Measurements from ENCODE around the gene CCDC127.

CCDC127 gene

DNA sequence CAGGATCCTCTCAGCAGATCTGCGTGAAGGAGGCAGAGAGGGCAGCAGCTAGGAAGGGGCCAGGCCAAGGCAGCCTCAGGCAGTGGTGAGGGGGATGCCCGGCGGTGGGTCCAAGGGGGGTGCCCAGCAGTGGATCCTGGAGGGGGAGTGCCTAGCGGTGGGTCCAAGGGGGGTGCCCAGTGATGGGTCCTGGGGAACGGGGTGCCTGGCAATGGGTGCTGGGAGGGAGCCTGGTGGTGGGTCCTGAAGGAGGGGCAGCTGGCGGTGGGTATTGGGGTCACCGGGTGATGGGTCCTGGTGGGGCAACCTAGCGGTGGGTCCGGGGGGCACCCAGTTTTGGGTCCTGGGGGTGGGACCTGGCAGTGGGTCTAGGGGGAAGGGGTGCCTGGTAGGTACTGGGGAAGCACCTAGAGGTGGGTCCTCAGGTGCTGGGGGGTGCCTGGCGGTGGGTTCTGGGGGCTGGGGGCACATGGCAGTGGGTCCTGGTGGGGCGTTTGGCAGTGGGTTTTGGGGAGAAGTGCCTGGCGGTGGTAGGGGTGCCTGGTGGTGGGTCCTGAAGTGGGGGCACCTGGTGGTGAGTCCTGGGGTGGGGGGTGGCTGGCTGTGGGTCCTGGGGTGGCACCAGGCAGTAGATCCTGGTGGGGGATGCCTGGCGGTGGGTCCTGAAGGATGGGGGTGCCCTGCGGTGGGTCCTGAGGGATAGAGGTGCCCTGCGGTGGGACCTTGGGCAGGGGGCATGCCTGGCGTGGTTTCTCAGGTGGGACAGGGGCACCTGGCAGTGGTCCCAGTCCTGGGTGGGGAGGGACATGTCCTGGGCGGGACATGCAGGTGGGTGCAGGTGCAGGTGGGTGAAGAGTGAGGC lies 24.8 kb downstream of the CCDC127 start:
- no peak for DNase-seq (ENCODE audit: low read depth, low spot score)
- no peak overlapping the region for H3K4me3 ChIP-seq (ENCODE audit: low read length)

DNA sequence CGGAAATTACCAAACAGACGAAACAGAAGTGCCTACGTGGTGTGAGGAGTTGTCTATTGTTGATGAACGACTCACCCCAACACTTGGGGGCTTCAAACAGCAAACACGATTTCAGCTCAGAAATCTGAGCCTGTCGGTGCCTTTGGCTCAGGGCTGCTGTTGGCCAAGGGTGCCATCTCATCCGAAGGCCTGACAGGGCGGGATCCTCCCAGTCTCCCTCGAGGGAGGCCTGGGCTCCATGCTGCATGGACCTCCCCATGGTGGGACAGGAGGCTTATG lies 25.3 kb downstream of the CCDC127 start:
- no peak overlapping the region for H3K4me3 ChIP-seq (ENCODE audit: low read length)
- no peak for DNase-seq (ENCODE audit: low read depth, low spot score)

DNA sequence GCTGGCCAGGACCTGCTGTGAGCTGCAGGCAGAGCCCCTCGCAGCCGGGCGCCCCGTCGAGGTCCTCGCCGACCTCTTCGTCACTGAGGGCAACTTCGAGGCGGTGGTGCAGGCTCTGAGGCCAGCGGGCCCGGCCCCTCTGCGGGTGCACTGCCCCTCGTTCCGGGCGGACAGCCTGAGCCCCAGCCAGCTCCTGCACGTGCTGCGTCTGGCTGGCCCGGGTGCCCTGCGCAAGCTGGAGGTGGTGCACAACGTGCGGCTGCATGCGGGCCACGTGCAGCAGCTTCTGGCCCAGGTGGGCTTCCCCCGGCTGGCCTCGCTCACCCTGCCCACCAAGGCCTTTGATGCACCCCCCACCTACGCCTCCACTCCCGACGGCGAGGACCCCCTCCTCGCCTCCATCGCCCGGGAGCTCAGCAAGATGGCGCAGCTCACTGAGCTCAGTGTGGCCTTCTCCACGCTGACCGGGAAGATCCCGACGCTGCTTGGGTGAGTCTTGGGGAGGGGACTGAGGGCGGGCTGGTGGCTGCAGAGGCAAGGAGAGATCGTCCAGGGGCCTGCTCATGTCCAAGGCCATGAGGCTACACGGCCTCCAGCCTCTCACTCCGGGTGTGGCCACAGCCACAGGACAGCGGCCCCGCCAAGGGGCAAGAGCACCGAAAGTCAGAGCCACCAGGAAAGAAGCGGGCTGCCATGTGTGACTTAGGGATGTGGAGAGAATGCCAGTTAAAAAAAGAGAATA lies 25.8 kb downstream of the CCDC127 start:
- DNase-seq (ENCODE audit: low read depth, low spot score) = no peak
- H3K4me3 ChIP-seq (ENCODE audit: low read length) = no peak overlapping the region

DNA sequence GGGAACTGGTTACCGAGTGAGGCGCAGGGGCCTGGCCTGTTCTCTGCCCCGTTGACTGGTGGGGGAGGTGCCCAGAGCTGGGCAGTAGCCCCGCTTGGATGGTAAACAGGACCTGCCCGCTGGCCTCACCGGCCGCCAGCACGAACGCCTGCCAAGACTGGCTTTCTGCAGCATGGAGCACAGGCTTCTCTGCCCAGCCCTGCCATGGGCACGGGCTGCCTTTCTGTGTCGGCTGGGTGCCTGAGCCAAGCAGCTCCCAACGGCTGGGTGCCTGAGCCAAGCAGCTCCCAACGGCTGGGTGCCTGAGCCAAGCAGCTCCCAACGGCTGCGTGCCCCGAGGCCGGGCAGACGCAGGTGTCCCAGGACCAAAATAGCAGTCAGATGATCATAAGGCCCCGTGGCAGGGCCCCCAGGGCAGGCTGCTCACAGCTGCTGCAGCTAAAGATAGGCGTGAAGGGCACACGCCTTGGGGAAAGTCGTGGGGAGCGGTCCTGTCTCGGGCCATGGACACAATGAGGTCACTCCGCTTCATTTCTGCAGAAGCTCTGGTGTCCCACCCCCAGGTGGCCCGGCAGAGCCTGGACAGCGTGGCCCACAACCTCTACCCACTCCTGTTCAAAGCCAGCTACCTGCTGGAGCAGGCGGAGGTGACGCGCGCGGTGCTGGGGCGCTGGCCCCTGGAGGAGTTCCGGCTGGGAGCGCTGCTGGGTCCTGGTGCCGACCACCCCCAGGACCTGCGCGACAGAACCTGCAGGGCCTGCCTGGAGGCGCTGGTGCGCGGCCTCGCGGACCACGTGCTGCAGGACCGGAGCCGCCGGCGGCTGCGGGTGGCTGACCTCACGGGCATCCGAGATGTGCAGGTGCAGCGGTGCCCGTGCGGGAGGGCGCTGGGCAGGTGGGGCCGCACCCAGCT lies 26.7 kb downstream of the CCDC127 start, which contains the start of gene LRRC14B:
TSS of gene LRRC14B (plus strand) at position 460 of the 913 bp plus-strand sequence. CDS start at position 504, 44 bp downstream.
- DNase-seq (ENCODE audit: low read depth, low spot score) = no peak
- H3K4me3 ChIP-seq (ENCODE audit: low read length) = no peak within 1 kb of the TSS

DNA sequence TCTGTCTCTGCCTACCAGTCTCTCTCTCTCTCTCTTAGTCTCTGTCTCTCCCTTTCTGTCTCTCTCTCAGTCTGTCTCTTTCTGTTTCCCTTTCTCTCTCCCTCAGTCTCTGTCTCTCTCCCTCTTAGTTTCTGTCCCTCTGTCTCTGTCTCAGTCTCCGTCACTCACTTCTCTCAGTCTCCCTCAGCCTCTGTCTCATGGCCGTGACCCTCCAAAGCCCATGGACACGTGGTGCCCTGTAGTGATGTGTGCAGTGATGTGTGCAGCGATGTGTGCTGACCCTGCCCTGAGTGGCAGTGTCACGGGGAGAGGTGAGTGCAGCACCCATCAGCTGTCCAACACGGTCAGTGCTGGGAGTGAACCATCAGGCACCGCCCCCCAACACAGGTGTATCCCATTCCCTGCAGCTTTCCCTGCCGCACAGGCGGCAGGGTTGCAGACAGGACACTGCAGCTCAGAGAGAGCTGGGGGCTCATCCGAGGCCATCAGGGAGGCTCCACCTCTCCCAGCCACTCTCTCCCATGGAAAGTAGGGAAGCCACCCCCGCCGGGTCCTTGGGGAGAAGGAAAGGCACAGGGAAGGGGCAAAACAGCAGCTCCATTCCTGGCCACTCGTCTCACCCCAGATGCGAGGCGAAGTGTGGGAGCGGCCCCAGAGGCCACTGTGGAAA lies 27.5 kb downstream of the CCDC127 start:
- DNase-seq (ENCODE audit: low read depth, low spot score) = no peak
- H3K4me3 ChIP-seq (ENCODE audit: low read length) = no peak overlapping the region

DNA sequence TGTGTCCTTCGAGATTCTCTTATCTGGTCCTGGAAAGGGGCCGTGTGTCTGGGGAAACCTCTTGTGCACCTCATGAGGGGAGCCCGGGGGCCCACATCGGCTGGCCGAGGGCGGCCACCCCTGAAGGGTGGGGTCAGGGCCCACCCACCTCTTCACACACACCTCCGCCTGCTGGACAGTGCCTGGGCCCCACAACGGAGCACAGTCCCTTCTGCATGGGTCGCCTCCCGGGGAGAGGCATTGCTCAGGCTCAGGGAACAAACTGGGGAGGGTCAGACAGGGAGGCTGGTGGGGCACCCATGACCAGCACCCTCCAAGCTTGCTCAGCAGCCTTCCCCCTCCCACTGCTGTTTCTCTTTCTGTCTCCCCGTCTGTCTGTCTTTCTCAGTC lies 28.0 kb downstream of the CCDC127 start:
- no peak overlapping the region for H3K4me3 ChIP-seq (ENCODE audit: low read length)
- DNase-seq (ENCODE audit: low read depth, low spot score) = no peak

DNA sequence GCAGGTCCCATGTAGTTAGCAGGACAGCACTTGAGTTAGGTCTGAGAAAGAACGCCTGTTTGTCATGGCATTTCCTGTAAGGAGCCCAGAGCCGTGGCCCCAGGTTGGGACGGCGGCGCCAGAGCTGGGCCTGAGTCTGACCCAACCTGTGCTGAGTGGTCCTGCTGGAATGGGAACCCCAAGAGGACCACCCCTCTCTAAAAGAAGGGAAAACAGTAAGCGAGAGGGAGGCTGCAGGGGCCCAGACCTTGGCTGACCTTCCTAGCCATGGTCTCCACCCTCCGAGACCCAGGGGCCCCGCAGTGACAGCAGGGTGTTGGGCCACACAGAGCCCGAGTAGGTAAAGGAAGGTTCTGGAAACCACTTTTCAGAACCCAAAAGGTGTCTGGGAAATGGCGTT lies 28.5 kb downstream of the CCDC127 start:
- no peak overlapping the region for H3K4me3 ChIP-seq (ENCODE audit: low read length)
- no peak for DNase-seq (ENCODE audit: low read depth, low spot score)

DNA sequence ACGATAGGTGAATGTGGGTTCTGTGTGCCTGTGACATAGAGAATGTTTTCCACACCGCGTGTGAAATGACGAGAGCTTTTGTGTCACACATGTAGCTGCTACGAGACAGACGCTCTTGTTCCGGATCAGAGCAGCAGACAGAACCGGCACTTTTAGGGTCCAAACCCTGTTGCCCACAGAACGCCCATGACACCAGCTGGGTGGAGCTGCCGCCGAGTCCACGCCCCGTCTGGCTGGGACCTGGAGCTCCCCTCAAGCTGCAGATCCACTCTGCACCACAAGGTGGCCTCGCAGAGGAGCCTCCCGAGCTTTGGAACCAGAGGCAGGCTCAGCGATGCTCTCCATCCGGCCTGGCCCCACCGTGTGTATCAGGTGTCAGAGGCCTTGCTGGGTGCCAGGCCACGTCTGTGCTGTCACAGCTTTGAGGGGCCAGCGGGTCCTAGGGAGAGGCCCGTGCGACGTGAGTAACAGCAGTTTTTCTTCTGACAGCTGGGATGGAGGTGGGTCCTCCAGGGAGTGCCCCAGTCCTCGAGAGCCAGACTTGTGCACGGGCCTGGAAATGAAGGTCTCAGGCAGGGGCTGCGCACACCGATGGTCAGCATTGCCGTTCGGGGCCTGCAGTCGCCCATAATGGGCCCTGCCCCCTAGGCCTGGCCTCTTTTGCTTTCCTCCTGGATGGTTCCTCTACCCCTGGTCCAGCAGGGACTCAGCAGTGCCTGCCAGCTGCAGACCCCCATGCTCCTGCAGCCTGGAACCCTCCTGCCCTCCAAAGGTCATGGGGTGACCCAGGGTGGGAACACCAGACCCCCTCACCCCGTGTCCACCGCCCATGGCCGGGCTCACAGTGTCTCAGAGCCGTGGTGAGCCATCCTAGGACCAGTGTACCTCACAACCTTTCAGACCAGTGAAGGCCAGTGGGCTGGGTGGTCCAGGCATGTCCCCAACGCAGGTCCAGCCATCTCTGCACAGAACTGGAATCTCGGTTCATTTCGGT lies 29.2 kb downstream of the CCDC127 start:
- DNase-seq (ENCODE audit: low read depth, low spot score) = peak; percentile 71
- H3K4me3 ChIP-seq (ENCODE audit: low read length) = no peak overlapping the region

DNA sequence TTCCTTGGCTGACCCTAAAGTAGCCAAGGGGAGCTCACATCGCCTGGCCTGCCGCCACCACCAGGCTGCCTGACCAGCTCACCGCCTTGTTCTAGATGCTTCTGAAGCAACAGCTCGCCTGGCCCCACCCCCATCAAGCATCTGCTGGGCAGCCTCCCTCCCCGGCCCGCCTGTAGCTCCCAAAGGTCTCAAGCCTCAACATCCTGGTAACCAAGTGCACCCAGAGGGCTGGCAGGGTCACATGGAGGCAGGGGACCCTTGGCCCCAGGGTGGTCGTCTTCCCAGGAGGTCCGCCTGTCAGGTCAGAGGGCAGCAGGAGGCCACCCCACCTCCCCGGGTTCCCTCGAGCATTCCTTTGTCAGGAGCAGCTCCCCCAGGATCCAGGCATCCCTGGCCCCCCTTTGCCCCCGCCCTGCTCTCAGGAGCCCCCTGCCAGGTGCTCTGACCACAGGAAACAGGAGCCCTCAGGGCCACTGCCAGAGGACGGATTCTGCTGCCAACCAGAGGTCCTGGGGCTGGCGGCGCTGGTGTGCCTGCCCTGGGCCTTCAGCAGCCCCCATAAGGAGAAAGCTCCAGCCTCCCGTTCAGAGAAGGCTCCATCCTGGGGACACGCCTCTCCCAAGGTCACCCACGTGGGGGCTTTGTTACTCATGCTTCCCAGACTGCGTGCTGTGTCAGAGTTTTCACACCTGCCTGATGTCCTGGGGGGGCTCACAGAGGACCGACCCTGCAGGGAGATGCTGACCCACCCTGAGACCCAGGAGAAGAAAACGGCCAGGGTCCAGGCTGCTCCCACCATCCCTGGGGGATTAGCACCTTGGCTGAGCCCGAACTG lies 30.1 kb downstream of the CCDC127 start:
- H3K4me3 ChIP-seq (ENCODE audit: low read length) = no peak overlapping the region
- DNase-seq (ENCODE audit: low read depth, low spot score) = no peak

DNA sequence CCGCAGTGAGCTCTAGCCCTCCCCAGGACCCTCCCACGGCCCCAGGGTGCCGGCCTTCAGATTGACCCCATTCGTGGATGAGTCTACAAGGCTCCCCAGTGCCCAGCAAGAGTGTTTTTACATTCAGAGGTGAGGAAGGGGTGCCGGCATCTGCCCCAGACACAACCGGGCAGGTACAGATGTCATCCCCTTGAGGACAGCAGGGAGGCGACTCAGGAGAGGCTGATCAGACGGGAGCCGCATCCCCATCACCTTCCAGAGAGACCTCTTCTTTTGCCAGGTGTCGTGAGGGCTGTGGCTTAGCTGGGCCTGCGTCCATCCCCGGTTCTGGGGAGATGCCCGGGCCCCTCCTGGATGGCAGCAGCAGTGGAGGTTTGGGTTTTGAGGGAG lies 30.9 kb downstream of the CCDC127 start:
- no peak overlapping the region for H3K4me3 ChIP-seq (ENCODE audit: low read length)
- no peak for DNase-seq (ENCODE audit: low read depth, low spot score)

DNA sequence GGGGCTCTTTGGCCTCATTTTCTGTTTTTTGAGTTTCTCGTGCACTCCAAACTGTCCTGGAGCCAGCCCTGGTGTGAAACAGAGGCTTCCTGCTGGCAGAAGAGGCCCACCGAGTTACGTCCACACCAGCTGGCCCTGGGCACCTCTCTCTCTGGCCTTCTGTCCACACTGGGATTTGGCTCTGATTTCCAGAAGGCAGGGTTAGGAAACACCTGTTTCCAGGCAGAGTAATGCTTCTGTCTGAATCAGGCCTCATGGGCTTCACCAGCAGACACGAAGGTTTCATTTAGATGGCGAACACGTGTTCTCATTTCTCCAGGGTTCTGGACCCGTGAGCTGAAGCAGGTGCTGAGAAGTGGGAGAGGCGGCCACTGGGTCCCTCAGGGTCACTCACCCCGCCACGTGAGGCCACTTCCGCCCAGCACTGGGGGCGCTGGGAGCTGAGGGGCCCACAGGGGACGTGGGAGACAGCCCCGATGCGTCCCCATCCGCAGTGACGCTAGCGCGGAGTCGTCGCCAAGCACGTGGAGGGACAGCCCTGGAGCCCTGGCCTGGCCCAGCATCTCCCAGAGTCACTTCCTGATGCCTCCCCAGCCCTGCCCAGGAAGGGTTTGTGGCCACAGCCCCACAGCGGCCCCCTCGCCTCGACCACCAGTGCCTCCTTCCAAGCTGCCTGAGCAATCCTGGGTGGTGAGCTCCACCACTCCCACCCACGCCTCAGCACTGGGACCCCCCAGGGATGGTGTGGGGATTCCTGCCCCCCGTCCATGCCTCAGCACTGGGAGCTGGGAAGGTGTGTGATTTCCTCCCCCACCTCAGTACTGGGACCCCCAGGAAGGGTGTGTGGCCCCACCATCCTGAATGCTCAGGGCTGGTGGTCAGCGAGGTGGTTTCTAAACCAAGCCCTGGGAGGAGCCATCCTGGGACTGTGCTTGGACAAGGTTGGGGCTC lies 31.6 kb downstream of the CCDC127 start:
- DNase-seq (ENCODE audit: low read depth, low spot score) = no peak
- no peak overlapping the region for H3K4me3 ChIP-seq (ENCODE audit: low read length)

DNA sequence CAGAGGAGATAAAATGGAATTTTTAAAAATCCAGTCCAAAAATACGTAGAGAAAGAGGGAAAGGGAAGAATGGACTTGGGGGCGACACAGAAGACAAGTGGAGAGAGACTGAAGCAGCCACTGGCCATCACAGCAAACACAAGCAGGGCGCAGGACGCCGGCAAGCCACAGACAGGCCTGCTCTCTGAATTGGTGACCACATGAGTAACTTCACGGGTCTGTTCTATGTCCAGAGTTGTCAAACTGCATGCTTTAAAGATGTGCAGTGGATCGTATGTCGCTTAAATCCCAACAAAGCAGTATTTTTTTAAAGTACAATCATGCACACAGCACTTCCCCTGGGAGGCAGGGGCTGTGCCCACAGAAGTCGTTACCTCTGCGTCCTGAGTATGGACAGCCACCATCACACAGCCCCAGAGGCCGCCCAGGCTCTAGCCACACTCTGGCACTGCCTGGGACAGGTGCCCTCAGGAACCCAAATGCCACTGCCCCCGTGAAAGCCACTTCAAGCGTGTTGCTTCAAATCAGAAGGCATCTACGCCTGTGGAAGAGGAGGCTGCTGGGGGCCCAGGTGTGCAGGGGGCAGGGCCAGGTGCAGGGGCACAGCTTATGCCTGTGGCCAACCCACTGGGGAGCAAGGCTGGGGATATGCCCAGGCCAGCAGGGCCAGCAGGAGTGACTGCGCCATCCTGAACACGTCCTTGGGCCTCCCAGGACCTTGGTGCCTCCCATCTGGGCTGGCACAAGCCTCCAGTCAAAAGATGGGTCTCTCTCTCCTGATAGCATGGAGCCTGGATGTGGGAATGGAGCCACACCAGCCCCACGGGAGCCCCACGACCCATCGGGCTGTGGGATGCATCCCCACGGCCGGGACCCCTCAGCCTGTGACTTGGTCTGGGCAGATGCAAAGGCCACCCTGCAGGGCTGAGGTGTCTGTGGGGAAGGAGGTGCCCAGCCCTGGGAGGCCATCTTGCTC lies 32.6 kb downstream of the CCDC127 start:
- H3K4me3 ChIP-seq (ENCODE audit: low read length) = no peak overlapping the region
- no peak for DNase-seq (ENCODE audit: low read depth, low spot score)

DNA sequence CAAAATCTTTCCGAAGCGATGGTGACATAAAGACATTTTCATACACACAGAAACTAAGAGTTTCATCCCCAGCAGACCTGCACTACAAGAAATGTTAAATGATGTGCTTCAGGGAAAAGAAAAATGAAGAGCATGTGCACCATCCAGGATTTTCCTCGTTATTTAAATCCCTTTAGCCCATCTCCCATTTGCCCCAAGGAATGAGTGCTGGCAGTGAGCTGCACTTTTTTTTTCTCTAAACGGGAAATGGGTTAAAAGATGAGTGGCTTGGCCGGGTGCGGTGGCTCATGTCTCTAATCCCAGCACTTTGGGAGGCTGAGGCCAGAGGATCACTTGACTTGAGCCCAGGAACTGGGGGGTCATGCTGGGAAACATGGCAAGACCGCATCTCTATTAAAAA lies 33.5 kb downstream of the CCDC127 start:
- H3K4me3 ChIP-seq (ENCODE audit: low read length) = no peak overlapping the region
- no peak for DNase-seq (ENCODE audit: low read depth, low spot score)

DNA sequence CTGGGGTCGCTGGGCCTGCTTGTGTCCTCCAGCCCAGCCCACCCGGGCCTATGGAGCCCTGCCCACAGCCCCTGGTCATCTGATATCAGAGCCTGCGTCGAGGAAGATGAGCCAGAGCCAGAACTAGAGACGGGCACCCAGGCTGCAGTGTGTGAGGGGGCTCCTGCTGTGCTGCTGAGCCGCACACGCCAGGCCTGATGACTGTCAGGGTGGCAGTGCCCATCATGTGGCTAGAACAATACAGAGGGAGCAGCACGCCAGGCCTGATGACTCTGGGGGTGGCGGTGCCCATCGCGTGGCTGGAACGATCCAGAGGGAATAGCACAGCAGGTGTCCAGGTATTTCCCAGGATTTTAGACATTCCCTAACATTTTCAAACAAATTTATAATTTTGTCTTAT lies 35.8 kb downstream of the CCDC127 start:
- no peak for DNase-seq (ENCODE audit: low read depth, low spot score)
- H3K4me3 ChIP-seq (ENCODE audit: low read length) = no peak overlapping the region

DNA sequence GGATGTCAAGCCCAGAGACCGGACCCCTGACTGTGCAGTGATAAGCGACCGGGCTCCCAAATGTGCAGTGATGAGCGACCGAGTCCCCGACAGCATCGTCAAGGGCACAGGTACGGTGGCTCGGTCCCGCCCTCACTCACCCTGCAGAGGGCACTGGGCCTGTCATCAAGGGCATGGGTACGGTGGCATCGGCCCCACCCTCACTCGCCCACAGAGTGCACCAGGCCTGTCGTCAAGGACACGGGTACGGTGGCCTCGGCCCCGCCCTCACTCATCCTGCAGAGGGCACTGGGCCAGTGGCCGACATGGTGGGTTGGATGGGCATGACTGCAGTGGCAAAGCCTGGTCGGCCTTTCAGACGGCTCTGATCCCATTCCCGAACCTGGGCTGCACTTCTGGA lies 36.4 kb downstream of the CCDC127 start:
- no peak for DNase-seq (ENCODE audit: low read depth, low spot score)
- H3K4me3 ChIP-seq (ENCODE audit: low read length) = no peak overlapping the region
